Motor neuron (in vitro differentiated cells): ENCODE data around the gene BPNT1. TPM values are rescaled to one million over a fixed set of nuclear protein-coding genes. Genes with fewer than 3 reads are reported as not detected.
A peak's percentile ranks its signal among the peaks of the same experiment; 100 is the strongest.
"Not testable (repeated sequence)": the region's sequence is repeated elsewhere in the genome, so short reads cannot be mapped to it uniquely, and the experiment has no call there.

ENCODE experiments used
- ATAC-seq, 8 experiments: fragments of 200-7000 bp; cut with Tn5 transposase; replicated peaks in 6 of 8; 2 replicates each; pipeline ENCODE4 v1.8.0; 2021; ENCODE audit warnings: mild to moderate bottlenecking in 8 of 8, moderate library complexity in 8 of 8
- H3K27ac ChIP-seq, 2 donors: fragments of 250-450 bp; sonication (Bioruptor Pico); 2 replicates each; pipeline ENCODE4 v1.9.0; 2021; ENCODE audit warnings: antibody characterized with exemption in 2 of 2, mild to moderate bottlenecking in 2 of 2, moderate library complexity in 1 of 2
- H3K4me1 ChIP-seq, 2 donors: fragments of 250-450 bp; sonication (Bioruptor Pico); replicated peaks in 1 of 2; 2 replicates each; pipeline ENCODE4 v1.6.1; 2021; ENCODE audit warnings: antibody characterized with exemption in 2 of 2, mild to moderate bottlenecking in 2 of 2, moderate library complexity in 1 of 2
- H3K4me3 ChIP-seq, 5 donors: fragments of 250-450 bp; sonication (Bioruptor Pico); 2 replicates each; pipeline ENCODE4 v1.9.0; 2021; ENCODE audit warnings: antibody characterized with exemption in 5 of 5, mild to moderate bottlenecking in 5 of 5, moderate library complexity in 4 of 5
- WGBS, 10 experiments: fragments of 450-650 bp; shearing (Covaris generic); methylation state at CpG; one replicate each; pipeline ENCODE4 v1.0.0; 2022; 5-methylcytosine and 5-hydroxymethylcytosine counted together
- in situ Hi-C, 9 experiments: fragments of 400-800 bp; cut with MboI; loops; one replicate each; pipeline ENCODE4 v1.15.0; 2021; ENCODE audit warnings: low sequenced_read_pairs in 9 of 9, low pct_unique_long_range_greater_than_20kb in 2 of 9; ENCODE audit not compliant: unreplicated experiment in 9 of 9
- total RNA-seq, 8 experiments: library from RNA; unstranded; fragments of 300-600 nt; gene quantifications; 2 replicates each; pipeline versions ENCODE4 v1.2.3 to v1.2.4, GENCODE V29; 2022

BPNT1 gene
- total RNA-seq, 8 experiments from 2014 or later: 17.9 to 31.0 (median 23.5) TPM

- in situ Hi-C loops: no loop called here
- 60 to 100% (median 93%) methylated on average over 1 to 6 of the region's 6 CpGs; no CpG with 5 or more reads in 3 of the 10 experiments for WGBS, 10 experiments
- no peak overlapping the region for H3K27ac ChIP-seq
- no peaks in the 10 kb centered on the region for H3K4me1 ChIP-seq
- ATAC-seq: no peak
- H3K4me3 ChIP-seq: no peak overlapping the region
Measured at GRCh38 chr1:220062629-220063028, 27.0 kb downstream of the BPNT1 start.

GRCh38 chr1:220060876-220061275 lies 28.7 kb downstream of the BPNT1 start:
- Histone ChIP-seq H3K27ac (no peak overlapping the region), H3K4me3 (no peak overlapping the region), H3K4me1 (no peaks in the 10 kb centered on the region)
- in situ Hi-C loops: no loop called here
- WGBS, 10 experiments: 56 to 100% (median 75%) methylated on average over 1 to 3 of the region's 3 CpGs
- ATAC-seq: peak in 1 of 8 experiments; percentile 25

GRCh38 chr1:220056374-220056773 lies 33.2 kb downstream of the BPNT1 start:
- WGBS, 10 experiments: 90 to 100% (median 100%) methylated on average over 1 of the region's 1 CpG; no CpG with 5 or more reads in 5 of the 10 experiments

GRCh38 chr1:220046052-220046930 lies 43.3 kb downstream of the BPNT1 start, which contains the start of gene EPRS1:
Gene EPRS1 (minus strand): TSS chr1:220046505. CDS start chr1:220046388, 117 bp downstream.
- Histone ChIP-seq H3K4me3 (peak within 1 kb of the TSS; percentile 57 to 79 (median 65)), H3K27ac (peak within 1 kb of the TSS; percentile 83 to 88), H3K4me1 (peaks cover 11 to 26% of the 10 kb centered on the region in 2 donors)
- ATAC-seq: peak; percentile 97 to 99 (median 98)
- WGBS, 10 experiments: 0 to 3% (median 0%) methylated on average over 1 to 36 of the region's 71 CpGs
- in situ Hi-C loops: no loop called here

More at GRCh38 chr1:220056374-220056773, 33.2 kb downstream of the BPNT1 start:
- no peak for ATAC-seq
- Histone ChIP-seq H3K4me1 (no peaks in the 10 kb centered on the region), H3K27ac (no peak overlapping the region), H3K4me3 (no peak overlapping the region)
- in situ Hi-C loops: no loop called here

- no peak for ATAC-seq
- in situ Hi-C loops: no loop called here
- Histone ChIP-seq H3K27ac (peak overlapping the region; percentile 83 to 88), H3K4me1 (peaks cover 11 to 26% of the 10 kb centered on the region in 2 donors), H3K4me3 (peak overlapping the region; percentile 57 to 79 (median 65))
- WGBS, 10 experiments: 0 to 39% (median 10%) methylated on average over 3 to 16 of the region's 17 CpGs
Measured at GRCh38 chr1:220045356-220046051, 44.1 kb downstream of the BPNT1 start.

- in situ Hi-C loops: no loop called here
- Histone ChIP-seq H3K27ac (no peak overlapping the region), H3K4me3 (peak overlapping the region; percentile 57 to 79 (median 65)), H3K4me1 (peaks cover 11 to 26% of the 10 kb centered on the region in 2 donors)
- ATAC-seq: no peak
- 0 to 83% (median 75%) methylated on average over 1 to 4 of the region's 4 CpGs; no CpG with 5 or more reads in 1 of the 10 experiments for WGBS, 10 experiments
Measured at GRCh38 chr1:220044678-220045355, 44.8 kb downstream of the BPNT1 start.

- Histone ChIP-seq H3K27ac (no peak overlapping the region), H3K4me3 (peak overlapping the region in 3 of 5 donors; percentile 5 to 9 (median 6)), H3K4me1 (peaks cover 11 to 26% of the 10 kb centered on the region in 2 donors)
- no peak for ATAC-seq
- in situ Hi-C loops: no loop called here
- 80 to 100% (median 96%) methylated on average over 1 to 2 of the region's 2 CpGs; no CpG with 5 or more reads in 2 of the 10 experiments for WGBS, 10 experiments
Measured at GRCh38 chr1:220043646-220044045, 45.9 kb downstream of the BPNT1 start.

GRCh38 chr1:220040028-220040596 lies 49.5 kb downstream of the BPNT1 start:
- 78 to 100% (median 95%) methylated on average over 1 to 5 of the region's 5 CpGs for whole genome bisulfite sequencing, 10 experiments
- no peak for ATAC-seq
- peaks cover 7 to 20% of the 10 kb centered on the region in 2 donors for H3K4me1 ChIP-seq
- no peak overlapping the region for H3K4me3 ChIP-seq
- in situ Hi-C loops: no loop called here
- no peak overlapping the region for H3K27ac ChIP-seq

GRCh38 chr1:220038640-220039039 lies 50.9 kb downstream of the BPNT1 start:
- H3K27ac ChIP-seq: no peak overlapping the region

GRCh38 chr1:220037810-220038209 lies 51.8 kb downstream of the BPNT1 start:
- H3K4me3 ChIP-seq, H3K27ac ChIP-seq, ATAC-seq, H3K4me1 ChIP-seq, in situ Hi-C loops: not testable (repeated sequence)
- 78 to 100% (median 92%) methylated on average over 1 to 3 of the region's 3 CpGs for WGBS, 10 experiments

More at GRCh38 chr1:220038640-220039039, 50.9 kb downstream of the BPNT1 start:
- Histone ChIP-seq H3K4me3 (no peak overlapping the region), H3K4me1 (peaks cover 0 to 6% of the 10 kb centered on the region in 2 donors)
- WGBS, 10 experiments: 43 to 100% (median 95%) methylated on average over 1 to 4 of the region's 4 CpGs; no CpG with 5 or more reads in 2 of the 10 experiments
- in situ Hi-C loops: no loop called here
- ATAC-seq: no peak

GRCh38 chr1:220032911-220033310 lies 56.7 kb downstream of the BPNT1 start:
- H3K4me1 ChIP-seq: no peaks in the 10 kb centered on the region
- WGBS, 10 experiments: 86 to 100% (median 96%) methylated on average over 2 to 3 of the region's 3 CpGs; no CpG with 5 or more reads in 5 of the 10 experiments
- in situ Hi-C loops: no loop called here
- no peak overlapping the region for H3K27ac ChIP-seq
- no peak overlapping the region for H3K4me3 ChIP-seq
- ATAC-seq: no peak

GRCh38 chr1:220031287-220031686 lies 58.3 kb downstream of the BPNT1 start:
- H3K27ac ChIP-seq: no peak overlapping the region
- in situ Hi-C loops: no loop called here
- no peak for ATAC-seq
- WGBS, 10 experiments: 90 to 100% (median 98%) methylated on average over 1 to 2 of the region's 2 CpGs
- no peaks in the 10 kb centered on the region for H3K4me1 ChIP-seq
- H3K4me3 ChIP-seq: no peak overlapping the region
